GM13977 (cell line): ENCODE data around the gene SCN5A.

Experiments used
- DNase-seq: peaks from one replicate; pipeline ENCODE4 v3.0.0; 2012; ENCODE audit warnings: low spot score
- in situ Hi-C: fragments of 300-500 bp; cut with MboI; formaldehyde crosslinking; loops from one replicate; pipeline ENCODE4 v1.12.0; 2022; ENCODE audit warnings: low sequenced_read_pairs, low pct_unique_long_range_greater_than_20kb, mixed read lengths, inconsistent platforms; ENCODE audit not compliant: unreplicated experiment
- TF ChIP-seq, protein P1 (sequence below): IDR thresholded peaks from 2 replicates; pipeline ENCODE4 v1.5.1; 2012; ENCODE audit warnings: mild to moderate bottlenecking, control low read depth; ENCODE audit not compliant: insufficient read depth; ENCODE audit errors: extremely low read depth, missing control alignments

Gene SCN5A

DNA sequence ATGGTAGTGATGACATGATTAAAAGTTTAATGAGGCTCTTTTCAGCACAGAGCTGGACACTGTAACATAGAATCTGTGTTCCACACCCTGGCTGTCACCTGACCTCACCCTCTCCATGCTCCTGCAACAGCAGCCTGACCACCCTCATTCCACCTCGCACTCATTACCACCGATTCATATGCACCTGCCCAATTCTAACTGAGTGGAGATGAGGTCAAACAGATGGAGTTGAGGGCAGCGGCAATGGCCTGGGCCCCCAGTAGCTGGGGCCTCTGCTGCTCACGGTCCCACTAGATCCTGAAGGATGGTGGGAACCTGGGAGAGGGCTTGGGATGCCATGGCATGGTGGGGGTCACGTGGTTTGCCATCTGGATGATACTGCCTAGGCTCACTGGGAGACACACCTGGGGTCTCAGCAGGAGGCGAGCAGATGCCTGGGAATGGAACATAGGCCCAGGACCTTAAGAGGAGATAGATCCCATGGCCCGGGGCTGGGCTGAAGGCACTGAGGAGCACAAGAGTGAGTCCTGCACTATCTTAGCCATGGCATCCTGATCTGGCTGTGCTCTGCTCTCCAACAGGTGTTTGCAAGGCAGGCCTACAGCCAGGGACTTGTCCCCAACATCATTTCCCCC is 1.3 kb downstream of the SCN5A start:
- in situ Hi-C loops: no loop called here
- TF ChIP-seq, protein P1, sequence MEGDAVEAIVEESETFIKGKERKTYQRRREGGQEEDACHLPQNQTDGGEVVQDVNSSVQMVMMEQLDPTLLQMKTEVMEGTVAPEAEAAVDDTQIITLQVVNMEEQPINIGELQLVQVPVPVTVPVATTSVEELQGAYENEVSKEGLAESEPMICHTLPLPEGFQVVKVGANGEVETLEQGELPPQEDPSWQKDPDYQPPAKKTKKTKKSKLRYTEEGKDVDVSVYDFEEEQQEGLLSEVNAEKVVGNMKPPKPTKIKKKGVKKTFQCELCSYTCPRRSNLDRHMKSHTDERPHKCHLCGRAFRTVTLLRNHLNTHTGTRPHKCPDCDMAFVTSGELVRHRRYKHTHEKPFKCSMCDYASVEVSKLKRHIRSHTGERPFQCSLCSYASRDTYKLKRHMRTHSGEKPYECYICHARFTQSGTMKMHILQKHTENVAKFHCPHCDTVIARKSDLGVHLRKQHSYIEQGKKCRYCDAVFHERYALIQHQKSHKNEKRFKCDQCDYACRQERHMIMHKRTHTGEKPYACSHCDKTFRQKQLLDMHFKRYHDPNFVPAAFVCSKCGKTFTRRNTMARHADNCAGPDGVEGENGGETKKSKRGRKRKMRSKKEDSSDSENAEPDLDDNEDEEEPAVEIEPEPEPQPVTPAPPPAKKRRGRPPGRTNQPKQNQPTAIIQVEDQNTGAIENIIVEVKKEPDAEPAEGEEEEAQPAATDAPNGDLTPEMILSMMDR: no peak
- no peak for DNase-seq

DNA sequence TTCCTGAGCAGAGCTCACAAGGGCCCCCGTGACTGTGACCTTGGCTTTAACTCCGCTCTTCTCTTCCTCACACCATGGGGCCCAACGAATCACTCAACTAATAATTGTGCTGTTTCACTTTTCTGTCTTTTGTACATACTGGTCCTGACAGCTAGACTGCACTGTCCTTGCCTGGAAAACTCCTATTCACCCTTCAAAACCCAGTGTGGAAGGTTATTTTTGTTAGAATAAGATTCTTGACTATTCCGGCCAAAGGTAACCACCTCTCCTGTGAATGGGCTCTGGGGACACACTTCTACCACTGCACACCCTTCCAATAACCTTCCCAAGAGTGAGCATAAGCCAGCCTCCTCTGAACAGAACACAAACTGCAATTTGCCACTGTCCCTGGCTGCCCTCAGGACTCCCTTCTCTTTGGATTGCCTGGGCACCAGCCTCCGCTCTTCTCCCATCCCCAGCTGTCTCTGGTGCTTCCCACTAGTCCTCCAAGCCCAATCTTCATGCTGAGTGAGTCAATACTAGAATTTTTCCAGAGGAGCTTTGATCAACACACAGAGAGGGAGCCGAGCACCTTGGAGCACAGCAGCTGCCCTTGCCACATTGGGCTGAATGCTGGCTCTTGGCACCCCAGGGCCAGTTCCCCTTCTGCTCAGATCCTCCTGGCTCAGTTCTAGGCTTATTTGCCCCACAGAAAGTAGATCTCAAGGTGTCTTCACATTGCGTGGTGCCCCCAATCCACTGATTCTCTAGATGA is 2.1 kb downstream of the SCN5A start:
- TF ChIP-seq, protein P1: no peak

DNA sequence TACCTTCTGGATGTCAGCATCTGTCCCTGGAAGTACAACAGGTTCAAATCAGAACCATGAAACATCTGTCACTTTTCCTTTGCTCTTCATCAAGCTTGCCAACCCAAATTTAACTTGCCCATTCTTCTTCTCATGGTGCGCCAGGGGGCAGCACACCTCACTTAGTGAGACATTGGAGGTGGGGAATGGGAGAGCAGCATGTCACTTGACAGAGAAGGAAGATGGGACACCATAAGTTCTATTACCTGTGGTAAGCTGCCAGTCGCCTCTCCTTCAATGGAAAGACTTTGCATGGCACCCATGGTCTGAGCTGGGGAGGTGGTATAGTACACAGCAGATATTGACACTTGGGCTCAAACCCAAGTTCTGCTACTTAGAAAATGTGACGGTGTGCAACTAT is 2.9 kb downstream of the SCN5A start:
- peak; percentile 69 for DNase-seq
- in situ Hi-C loops: no loop called here
- TF ChIP-seq, protein P1: peak; percentile 59

More for the DNA sequence above, 2.1 kb downstream of the SCN5A start:
- in situ Hi-C loops: no loop called here
- DNase-seq: no peak

DNA sequence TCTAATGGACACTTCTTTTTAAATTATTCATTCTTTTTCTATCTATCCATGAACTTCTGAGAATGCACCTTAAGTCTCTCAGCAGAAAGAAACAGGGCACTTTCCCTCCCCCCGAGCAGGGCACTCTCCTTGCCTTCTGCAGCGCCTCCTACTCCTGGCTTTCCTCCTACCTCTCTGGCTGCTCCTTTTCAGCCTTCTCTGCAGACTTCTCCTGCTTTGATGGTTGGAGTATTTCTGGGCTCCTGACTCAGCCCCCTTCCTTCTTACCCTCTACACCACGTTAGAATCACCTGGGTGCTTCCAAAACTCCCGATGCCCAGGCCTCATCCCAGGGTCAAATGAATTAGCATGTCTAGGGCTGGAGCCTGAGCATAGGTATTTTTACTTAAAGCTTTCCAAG is 3.4 kb downstream of the SCN5A start:
- DNase-seq: peak; percentile 4
- TF ChIP-seq, protein P1: no peak
- in situ Hi-C loops: no loop called here

DNA sequence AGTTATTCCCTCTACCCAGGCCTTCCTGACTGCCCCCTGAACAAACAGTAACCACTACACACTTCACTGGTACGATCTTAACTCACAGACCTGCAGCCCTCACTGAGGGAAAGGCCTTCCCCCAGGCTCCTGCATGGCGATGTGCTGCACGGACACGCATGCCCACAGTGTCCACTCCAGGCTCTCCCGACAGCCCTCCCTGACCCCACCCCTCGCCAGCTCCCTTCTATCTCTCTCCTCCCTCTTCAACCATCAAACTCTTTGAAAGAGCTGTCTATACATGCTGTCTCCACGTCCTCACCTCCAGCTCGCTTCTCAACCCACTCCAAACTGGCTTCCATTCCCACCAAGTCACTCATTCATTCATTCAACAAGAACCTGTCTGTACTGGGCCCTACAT is 3.9 kb downstream of the SCN5A start:
- peak; percentile 4 for DNase-seq
- TF ChIP-seq, protein P1: no peak
- in situ Hi-C loops: no loop called here

DNA sequence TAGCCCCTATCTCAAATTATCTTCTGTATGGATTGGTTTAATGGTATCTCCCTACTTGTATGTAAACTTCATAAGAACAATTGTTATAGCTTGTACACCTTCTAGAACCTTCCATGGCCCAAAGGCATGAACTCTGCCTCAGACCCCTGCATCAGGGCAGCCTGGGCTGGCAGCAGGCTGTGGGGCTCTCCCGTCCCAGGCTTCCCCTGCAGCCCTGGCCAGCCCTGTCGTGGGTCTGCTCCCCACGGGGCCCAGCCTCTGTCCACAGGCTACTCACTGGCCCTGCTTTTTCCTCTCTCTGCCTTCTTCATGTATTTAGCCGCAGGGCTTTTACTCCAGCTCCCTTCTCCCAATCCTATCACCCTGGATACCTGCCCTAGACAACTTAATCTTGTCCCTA is 4.4 kb downstream of the SCN5A start:
- TF ChIP-seq, protein P1: no peak
- in situ Hi-C loops: no loop called here
- DNase-seq: no peak
